Right lobe of liver (tissue), 6 donors: ENCODE measurements around the gene FNDC8. TPM values are rescaled to one million over a fixed set of nuclear protein-coding genes. Genes with fewer than 3 reads are reported as not detected.
A peak's percentile ranks its signal among the peaks of the same experiment; 100 is the strongest.

Experiments
- ATAC-seq, 4 donors: fragments of 200-7000 bp; cut with Tn5 transposase; one replicate each; pipeline ENCODE4 v1.9.1; 2020; ENCODE audit warnings: mild to moderate bottlenecking in 4 of 4, moderate library complexity in 4 of 4
- DNase-seq, 3 donors: peaks; one replicate each; pipeline ENCODE4 v3.0.0-alpha.2; 2020
- H3K27ac ChIP-seq, 3 donors: fragments of 200-600 bp; one replicate each; pipeline ENCODE4 v1.8.0; 2022
- H3K27me3 ChIP-seq, 2 donors: fragments of 200-600 bp; one replicate each; pipeline ENCODE4 v1.8.0; 2022
- H3K36me3 ChIP-seq, 4 donors: fragments of 200-600 bp; sonication (generic) in 1 of 4; one replicate each; pipeline versions ENCODE4 v1.5.1 to v1.8.0; 2017 to 2022; ENCODE audit warnings: control low read depth in 1 of 4
- H3K4me1 ChIP-seq, 4 donors: fragments of 200-600 bp; sonication (generic) in 1 of 4; one replicate each; pipeline versions ENCODE4 v1.5.1 to v1.8.0; 2017 to 2022; ENCODE audit warnings: control low read depth in 1 of 4
- H3K4me3 ChIP-seq, 3 donors: fragments of 200-600 bp; one replicate each; pipeline ENCODE4 v1.8.0; 2022
- H3K9me3 ChIP-seq, 4 donors: fragments of 200-600 bp; sonication (generic) in 1 of 4; one replicate each; pipeline versions ENCODE4 v1.5.1 to v1.8.0; 2017 to 2022; ENCODE audit warnings: control low read depth in 1 of 4
- CTCF ChIP-seq, 4 donors: fragments of 200-600 bp in 3 of 4; fragments of 450-650 bp in 1 of 4; IDR thresholded peaks; one replicate each; pipeline versions ENCODE4 v1.5.1 to v1.8.0; 2016 to 2022; ENCODE audit warnings: antibody characterized with exemption in 4 of 4, mild to moderate bottlenecking in 2 of 4
- POLR2A ChIP-seq: fragments of 450-650 bp; IDR thresholded peaks from one replicate; pipeline ENCODE4 v1.6.1; 2017; ENCODE audit warnings: antibody characterized with exemption, mild to moderate bottlenecking
- WGBS: methylation state at CpG from one replicate; pipeline ENCODE4 v1.1.6; 2018; ENCODE audit warnings: low coverage, low lambda C conversion rate; ENCODE audit not compliant: insufficient coverage; ENCODE audit errors: missing lambda C conversion rate; 5-methylcytosine and 5-hydroxymethylcytosine counted together
- intact Hi-C, 2 donors: fragments of 100-400 bp; cut with DNase I; formaldehyde crosslinking; loops; one replicate each; pipeline versions ENCODE4 v1.11.2 to v1.14.1; 2022
- total RNA-seq, 6 experiments: library from RNA; depleted of rRNA in 2 of 6; stranded (reverse); fragments of >200 nt in 2 of 6; fragmentation: NEBNext Ultra II Directional in 3 of 6; extraction: Animal tissue kit (Norgen Biotek cat#: 25700) in 3 of 6; gene quantifications; one replicate each; pipeline versions ENCODE4 v1.1.0 to v1.2.4, GENCODE V29; 2016 to 2023
- donor health status: DM: no; HTN: yes; CAD: no.
- donor health status: DM: no; HTN: no; CAD: no.
- donor health status: DM: no; HTN: no; CAD: no.
- donor health status: DM: no; HTN: yes; CAD: no.
- donor health status: DM: no; HTN: yes; CAD: no.

FNDC8 gene
- total RNA-seq, 6 experiments from 2014 or later: not detected

GRCh38 chr17:35094902-35095301 lies 26.5 kb upstream of the FNDC8 start:
- intact Hi-C loops: loop anchor here in 1 of 2 donors (10.0 kb wide), 1 partner anchor 100 kb away; no protein-coding TSS in a partner anchor
- no CpG with 5 or more reads among the region's 2 CpGs for WGBS
- H3K9me3 ChIP-seq: no peaks in the 10 kb centered on the region
- H3K36me3 ChIP-seq: no peaks in the 10 kb centered on the region
- DNase-seq (no peak), ATAC-seq (peak in 1 of 4 donors; percentile 65)
- no peaks in the 10 kb centered on the region for H3K4me1 ChIP-seq
- no peak overlapping the region for H3K27ac ChIP-seq
- TF ChIP-seq POLR2A (no peak), CTCF (IDR thresholded peaks at IDR 0.05) (no peak)
- no peak overlapping the region for H3K4me3 ChIP-seq
- no peaks in the 10 kb centered on the region for H3K27me3 ChIP-seq

- intact Hi-C loops: loop anchor here in 1 of 2 donors (10.0 kb wide), 1 partner anchor 101 kb away; no protein-coding TSS in a partner anchor
- no peaks in the 10 kb centered on the region for H3K4me1 ChIP-seq
- no peaks in the 10 kb centered on the region for H3K27me3 ChIP-seq
- 100% methylated on average over 1 of the region's 1 CpG for WGBS
- no peak overlapping the region for H3K27ac ChIP-seq
- H3K9me3 ChIP-seq: no peaks in the 10 kb centered on the region
- no peak for ATAC-seq
- no peak for DNase-seq
- TF ChIP-seq POLR2A (no peak), CTCF (IDR thresholded peaks at IDR 0.05) (no peak)
- peaks cover 0 to 3% (median 0%) of the 10 kb centered on the region in 4 donors for H3K36me3 ChIP-seq
- H3K4me3 ChIP-seq: no peak overlapping the region
Observed at GRCh38 chr17:35095741-35096140, 25.7 kb upstream of the FNDC8 start.

GRCh38 chr17:35097776-35098175 lies 23.6 kb upstream of the FNDC8 start:
- Histone ChIP-seq H3K36me3 (peaks cover 0 to 10% (median 2%) of the 10 kb centered on the region in 4 donors), H3K27me3 (no peaks in the 10 kb centered on the region), H3K9me3 (no peaks in the 10 kb centered on the region), H3K4me3 (no peak overlapping the region), H3K4me1 (no peaks in the 10 kb centered on the region), H3K27ac (no peak overlapping the region)
- no peak for DNase-seq
- ATAC-seq: no peak
- TF ChIP-seq CTCF (IDR thresholded peaks at IDR 0.05) (no peak), POLR2A (no peak)
- intact Hi-C loops: loop anchor here in 1 of 2 donors (10.0 kb wide), 1 partner anchor 103 kb away; no protein-coding TSS in a partner anchor
- no CpG with 5 or more reads among the region's 2 CpGs for WGBS

- H3K4me3 ChIP-seq: no peak overlapping the region
- H3K9me3 ChIP-seq: no peaks in the 10 kb centered on the region
- intact Hi-C loops: loop anchor here in 1 of 2 donors (10.0 kb wide), 1 partner anchor 105 kb away; no protein-coding TSS in a partner anchor
- peaks cover 0 to 10% (median 2%) of the 10 kb centered on the region in 4 donors for H3K36me3 ChIP-seq
- no peak for ATAC-seq
- no peak for DNase-seq
- H3K4me1 ChIP-seq: no peaks in the 10 kb centered on the region
- no peak for TF ChIP-seq POLR2A
- TF ChIP-seq CTCF (IDR thresholded peaks at IDR 0.05): no peak
- no peaks in the 10 kb centered on the region for H3K27me3 ChIP-seq
- no peak overlapping the region for H3K27ac ChIP-seq
- WGBS: 94% methylated on average over 3 of the region's 3 CpGs
Observed at GRCh38 chr17:35099908-35100307, 21.5 kb upstream of the FNDC8 start.
